DND-41 (cell line): ENCODE measurements around the gene NECTIN1.

Experiments
- EZH2 ChIP-seq: IDR thresholded peaks from 3 replicates; pipeline ENCODE4 v1.6.1; 2012; ENCODE audit warnings: borderline replicate concordance, low read depth, mild to moderate bottlenecking, moderate library complexity, low read length, inconsistent platforms; ENCODE audit not compliant: severe bottlenecking
- TF ChIP-seq, protein P1 (sequence below): IDR thresholded peaks from 2 replicates; pipeline ENCODE4 v1.5.1; 2012; ENCODE audit warnings: borderline replicate concordance, low read length, moderate library complexity, mild to moderate bottlenecking; ENCODE audit not compliant: poor library complexity, severe bottlenecking; ENCODE audit errors: extremely low read depth

DNA sequence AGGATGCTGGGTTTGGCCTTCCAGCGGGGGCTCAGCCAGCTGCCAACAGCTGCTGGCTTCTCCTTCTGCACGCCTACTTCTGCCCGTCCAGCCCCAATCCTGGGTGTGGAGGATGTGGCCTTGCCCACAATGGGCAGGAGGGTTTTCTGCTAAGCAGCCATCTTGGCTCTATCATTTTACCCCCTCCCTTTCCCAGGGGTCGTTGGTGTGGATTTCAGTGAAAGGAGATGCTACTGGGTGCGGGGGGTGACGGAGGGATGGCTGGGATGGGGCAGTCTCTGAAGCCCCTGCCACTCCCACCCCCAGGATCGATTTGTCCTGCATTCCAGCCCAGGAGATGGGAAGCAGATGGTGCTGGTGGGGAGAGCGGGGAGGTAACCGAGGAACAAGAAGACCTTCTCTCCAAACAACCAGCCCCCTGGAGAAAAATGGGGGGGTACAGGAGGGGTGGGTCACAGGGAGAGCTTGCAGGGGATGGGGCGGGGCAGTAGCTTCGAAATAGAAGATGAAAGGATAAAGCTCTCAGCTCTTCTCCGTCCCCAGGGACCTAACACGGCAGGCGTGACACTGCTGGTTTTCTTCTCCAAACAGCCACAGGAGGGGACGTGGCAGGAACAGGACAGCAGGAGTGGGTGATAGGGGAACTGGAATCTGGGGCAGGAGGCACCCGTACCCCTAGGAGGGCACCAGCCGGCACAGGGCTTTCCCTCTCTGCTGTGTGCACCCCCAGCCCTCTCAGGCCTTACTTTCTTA, 68.9 kb downstream of the NECTIN1 start:
- TF ChIP-seq, protein P1, sequence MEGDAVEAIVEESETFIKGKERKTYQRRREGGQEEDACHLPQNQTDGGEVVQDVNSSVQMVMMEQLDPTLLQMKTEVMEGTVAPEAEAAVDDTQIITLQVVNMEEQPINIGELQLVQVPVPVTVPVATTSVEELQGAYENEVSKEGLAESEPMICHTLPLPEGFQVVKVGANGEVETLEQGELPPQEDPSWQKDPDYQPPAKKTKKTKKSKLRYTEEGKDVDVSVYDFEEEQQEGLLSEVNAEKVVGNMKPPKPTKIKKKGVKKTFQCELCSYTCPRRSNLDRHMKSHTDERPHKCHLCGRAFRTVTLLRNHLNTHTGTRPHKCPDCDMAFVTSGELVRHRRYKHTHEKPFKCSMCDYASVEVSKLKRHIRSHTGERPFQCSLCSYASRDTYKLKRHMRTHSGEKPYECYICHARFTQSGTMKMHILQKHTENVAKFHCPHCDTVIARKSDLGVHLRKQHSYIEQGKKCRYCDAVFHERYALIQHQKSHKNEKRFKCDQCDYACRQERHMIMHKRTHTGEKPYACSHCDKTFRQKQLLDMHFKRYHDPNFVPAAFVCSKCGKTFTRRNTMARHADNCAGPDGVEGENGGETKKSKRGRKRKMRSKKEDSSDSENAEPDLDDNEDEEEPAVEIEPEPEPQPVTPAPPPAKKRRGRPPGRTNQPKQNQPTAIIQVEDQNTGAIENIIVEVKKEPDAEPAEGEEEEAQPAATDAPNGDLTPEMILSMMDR, result no peak
- TF ChIP-seq EZH2, result no peak
